CD8-positive, alpha-beta memory T cell (primary cell): Measurements from ENCODE around the gene VAMP1. TPM values are rescaled to one million over a fixed set of nuclear protein-coding genes. Genes with fewer than 3 reads are reported as not detected.
"Not testable (repeated sequence)": the region's sequence is repeated elsewhere in the genome, so short reads cannot be mapped to it uniquely, and the experiment has no call there.

Experiments
- CTCF ChIA-PET: fragments of 350-600 bp; sonication (Branson Sonifier 250); formaldehyde crosslinking; loops from one replicate; lab custom pipeline; 2021; ENCODE audit warnings: antibody characterized with exemption; lab: Charles Lee
- POLR2A ChIA-PET: fragments of 350-600 bp; sonication (Branson Sonifier 250); formaldehyde crosslinking; loops from one replicate; lab custom pipeline; 2021; ENCODE audit warnings: antibody characterized with exemption; lab: Charles Lee
- DNase-seq, 5 donors: peaks; one replicate each; pipeline versions ENCODE4 v3.0.0 to v3.0.0-alpha.2; 2020 to 2022; ENCODE audit warnings: mixed read lengths in 1 of 5
- H3K27ac ChIP-seq: one replicate; pipeline ENCODE4 v1.7.0; 2013; ENCODE audit warnings: low read depth, mild to moderate bottlenecking, low read length, moderate library complexity
- H3K27me3 ChIP-seq: 2 replicates; pipeline ENCODE4 v1.7.0; 2013; ENCODE audit warnings: low read length, mild to moderate bottlenecking; ENCODE audit not compliant: insufficient read depth, poor library complexity, severe bottlenecking
- H3K36me3 ChIP-seq: 2 replicates; pipeline ENCODE4 v1.7.0; 2013; ENCODE audit warnings: mild to moderate bottlenecking, low read length, moderate library complexity; ENCODE audit not compliant: insufficient read depth
- H3K4me1 ChIP-seq: 2 replicates; pipeline ENCODE4 v1.7.0; 2013; ENCODE audit warnings: mild to moderate bottlenecking, low read length, moderate library complexity; ENCODE audit not compliant: insufficient read depth
- H3K4me3 ChIP-seq: 2 replicates; pipeline ENCODE4 v1.7.0; 2013; ENCODE audit warnings: mild to moderate bottlenecking, low read length
- H3K9me3 ChIP-seq: 2 replicates; pipeline ENCODE4 v1.7.0; 2013; ENCODE audit warnings: mild to moderate bottlenecking, low read length
- H3K27ac Mint-ChIP-seq, 8 donors: one replicate each; pipeline ENCODE4 v1.8.0; 2020 to 2021; ENCODE audit warnings: mixed read lengths in 8 of 8, mild to moderate bottlenecking in 6 of 8, inconsistent platforms in 3 of 8, moderate library complexity in 3 of 8
- H3K27me3 Mint-ChIP-seq, 2 donors: one replicate each; pipeline ENCODE4 v1.8.0; 2020 to 2021; ENCODE audit warnings: mixed read lengths in 2 of 2, mild to moderate bottlenecking in 1 of 2, moderate library complexity in 1 of 2
- H3K36me3 Mint-ChIP-seq, 3 donors: one replicate each; pipeline ENCODE4 v1.8.0; 2020 to 2021; ENCODE audit warnings: mixed read lengths in 3 of 3, inconsistent platforms in 1 of 3, mild to moderate bottlenecking in 1 of 3
- H3K4me1 Mint-ChIP-seq, 3 donors: one replicate each; pipeline ENCODE4 v1.8.0; 2020 to 2021; ENCODE audit warnings: mixed read lengths in 3 of 3, inconsistent platforms in 1 of 3, mild to moderate bottlenecking in 1 of 3
- H3K4me3 Mint-ChIP-seq, 7 donors: one replicate each; pipeline ENCODE4 v1.8.0; 2020 to 2021; ENCODE audit warnings: mixed read lengths in 7 of 7, mild to moderate bottlenecking in 6 of 7, moderate library complexity in 4 of 7, inconsistent platforms in 2 of 7
- H3K9me3 Mint-ChIP-seq, 5 donors: one replicate each; pipeline ENCODE4 v1.8.0; 2020 to 2022; ENCODE audit warnings: mixed read lengths in 5 of 5, mild to moderate bottlenecking in 3 of 5, moderate library complexity in 2 of 5, inconsistent platforms in 1 of 5
- polyA plus RNA-seq: library from polyadenylated mRNA; unstranded; fragments of 300-500 nt; fragmentation: Illumina TruSeq; gene quantifications from one replicate; pipeline ENCODE4 v1.2.3, GENCODE V29; 2021
- total RNA-seq, 2 experiments: library from RNA; stranded (reverse); gene quantifications; one replicate each; pipeline ENCODE4 v1.2.3, GENCODE V29; 2021

VAMP1 gene, protein sequence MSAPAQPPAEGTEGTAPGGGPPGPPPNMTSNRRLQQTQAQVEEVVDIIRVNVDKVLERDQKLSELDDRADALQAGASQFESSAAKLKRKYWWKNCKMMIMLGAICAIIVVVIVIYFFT
- total RNA-seq (10 to 100 TPM; 26.7 to 29.6 TPM), polyA plus RNA-seq (10.0 TPM)

DNA sequence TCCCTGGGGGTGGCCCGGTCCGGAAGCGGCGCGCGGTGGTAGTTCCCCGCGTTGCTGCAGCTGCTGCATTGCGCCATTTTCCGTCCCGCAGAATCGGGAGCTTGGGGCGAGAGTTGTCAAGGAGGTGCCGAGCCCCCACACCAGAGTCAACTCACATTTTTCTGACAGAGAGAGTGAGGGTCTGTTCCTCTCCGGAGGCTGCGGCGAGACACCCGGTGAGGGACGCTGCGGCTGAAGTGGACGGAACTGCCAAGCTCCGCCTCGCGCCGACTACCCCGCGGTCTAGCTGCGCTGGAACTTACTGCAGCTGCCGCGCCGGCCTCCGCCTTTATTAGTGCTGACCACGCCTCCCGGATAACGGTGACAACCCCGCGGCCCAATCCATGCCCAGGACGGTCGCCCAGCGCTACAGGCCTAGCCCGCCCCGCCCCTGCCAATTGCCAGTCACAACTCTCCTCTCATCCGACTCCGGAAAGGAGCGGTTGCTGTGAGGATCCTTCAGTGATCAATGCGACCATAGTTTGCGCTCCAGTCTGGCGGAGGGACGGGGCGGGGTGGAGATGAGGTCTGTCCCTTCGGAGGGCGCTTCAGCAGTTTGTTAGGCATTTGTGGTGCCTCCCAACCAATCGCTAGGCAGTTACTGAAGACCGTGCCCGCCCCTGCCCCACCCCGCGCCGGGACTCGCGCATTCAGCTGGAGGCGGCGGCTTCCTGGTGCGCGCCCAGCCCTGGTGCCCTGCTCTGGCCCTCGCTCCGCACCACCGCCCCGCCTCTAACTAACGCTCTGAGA, at the start of gene VAMP1:
Gene VAMP1 (minus strand): TSS at position 303 of the 789 bp plus-strand sequence. CDS start 146 bp downstream, at position 157.
- H3K36me3 Mint-ChIP-seq = peaks cover 2 to 42% (median 10%) of the 10 kb centered on the region in 3 donors
- H3K4me3 ChIP-seq = peak within 1 kb of the TSS; percentile 86
- H3K27ac Mint-ChIP-seq = peak within 1 kb of the TSS; percentile 90 to 97 (median 96)
- H3K36me3 ChIP-seq = peaks cover 15% of the 10 kb centered on the region
- H3K27ac ChIP-seq = peak within 1 kb of the TSS; percentile 63
- ChIA-PET CTCF (interaction anchor here (0.7 to 4.9 kb wide), 26 partner anchors 9 to 150 kb away, joined by 3 to 53 read pairs (median 5); partner anchors contain the start of genes CD27, GAPDH, MRPL51 and TAPBPL), POLR2A (interaction anchor here (0.5 to 3.1 kb wide), 29 partner anchors 9 to 1532 kb away, joined by 3 to 35 read pairs (median 4); partner anchors contain the start of genes CD27, GAPDH, MRPL51 and TAPBPL)
- H3K9me3 Mint-ChIP-seq = no peaks in the 10 kb centered on the region
- H3K4me1 Mint-ChIP-seq = peaks cover 46 to 52% (median 47%) of the 10 kb centered on the region in 3 donors
- H3K4me3 Mint-ChIP-seq = peak within 1 kb of the TSS; percentile 89 to 97 (median 93)
- no peaks in the 10 kb centered on the region for H3K27me3 Mint-ChIP-seq
- H3K9me3 ChIP-seq = no peaks in the 10 kb centered on the region
- DNase-seq = peak; percentile 94 to 97 (median 95)
- no peaks in the 10 kb centered on the region for H3K27me3 ChIP-seq
- H3K4me1 ChIP-seq = peaks cover 35% of the 10 kb centered on the region

DNA sequence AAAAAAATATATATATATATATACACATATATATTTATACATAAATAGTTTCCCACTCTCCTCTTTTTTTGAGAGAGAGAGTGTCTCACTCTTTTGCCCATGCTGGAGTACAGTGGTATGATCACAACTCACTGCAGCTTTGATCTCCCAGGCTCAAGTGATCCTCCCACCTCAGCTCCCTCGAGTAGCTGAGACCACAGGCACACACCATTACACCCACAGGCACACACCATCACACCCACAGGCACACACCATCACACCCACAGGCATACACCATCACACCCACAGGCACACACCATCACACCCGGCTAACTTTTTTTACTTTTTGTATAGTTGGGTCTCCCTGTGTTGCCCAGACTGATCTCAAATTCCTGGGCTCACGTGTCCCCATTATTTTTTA, 49.7 kb upstream of the VAMP1 start:
- Mint-ChIP-seq H3K4me1 (peaks cover 0 to 5% (median 0%) of the 10 kb centered on the region in 3 donors), H3K4me3 (no peak overlapping the region), H3K36me3 (peaks cover 24 to 81% (median 25%) of the 10 kb centered on the region in 3 donors), H3K9me3 (no peaks in the 10 kb centered on the region), H3K27me3 (no peaks in the 10 kb centered on the region), H3K27ac (peak overlapping the region in 4 of 8 donors; percentile 16 to 80 (median 64))
- H3K4me3 ChIP-seq = no peak overlapping the region
- ChIA-PET POLR2A (no interaction called here), CTCF (interaction anchor here (1.5 kb wide), 1 partner anchor 17 kb away, joined by 4 read pairs; no protein-coding TSS in a partner anchor)
- no peak overlapping the region for H3K27ac ChIP-seq
- H3K36me3 ChIP-seq = peaks cover 61% of the 10 kb centered on the region
- no peak for DNase-seq
- H3K4me1 ChIP-seq = no peaks in the 10 kb centered on the region
- no peaks in the 10 kb centered on the region for H3K9me3 ChIP-seq
- H3K27me3 ChIP-seq = no peaks in the 10 kb centered on the region

GRCh38 chr12:6508087-6508486, 37.6 kb upstream of the VAMP1 start:
- Histone ChIP-seq H3K4me1 (no peaks in the 10 kb centered on the region), H3K9me3 (no peaks in the 10 kb centered on the region), H3K36me3 (peaks cover 26% of the 10 kb centered on the region), H3K4me3 (no peak overlapping the region), H3K27me3 (no peaks in the 10 kb centered on the region), H3K27ac (no peak overlapping the region)
- Mint-ChIP-seq H3K9me3 (no peaks in the 10 kb centered on the region), H3K36me3 (peaks cover 16 to 52% (median 20%) of the 10 kb centered on the region in 3 donors), H3K4me1 (peaks cover 5 to 14% (median 10%) of the 10 kb centered on the region in 3 donors), H3K27ac (no peak overlapping the region), H3K4me3 (no peak overlapping the region), H3K27me3 (peaks cover 0 to 1% of the 10 kb centered on the region in 2 donors)
- ChIA-PET POLR2A (no interaction called here), CTCF (interaction anchor here (1.2 to 1.3 kb wide), 2 partner anchors 15 to 20 kb away, joined by 3 to 5 read pairs; partner anchors contain the start of gene MRPL51)
- DNase-seq = no peak

- no peak overlapping the region for H3K4me3 Mint-ChIP-seq
- Histone ChIP-seq H3K9me3 (no peaks in the 10 kb centered on the region), H3K36me3 (peaks cover 20% of the 10 kb centered on the region), H3K27ac (no peak overlapping the region), H3K4me1 (no peaks in the 10 kb centered on the region), H3K4me3 (no peak overlapping the region), H3K27me3 (no peaks in the 10 kb centered on the region)
- CTCF ChIA-PET = interaction anchor here (1.2 kb wide), 1 partner anchor 46 kb away, joined by 3 read pairs; no protein-coding TSS in a partner anchor
- H3K4me1 Mint-ChIP-seq = peaks cover 5 to 14% (median 10%) of the 10 kb centered on the region in 3 donors
- H3K9me3 Mint-ChIP-seq = no peaks in the 10 kb centered on the region
- H3K27me3 Mint-ChIP-seq = no peaks in the 10 kb centered on the region
- peak overlapping the region in 3 of 8 donors; percentile 67 to 83 (median 73) for H3K27ac Mint-ChIP-seq
- POLR2A ChIA-PET = no interaction called here
- DNase-seq = no peak
- peaks cover 12 to 46% (median 13%) of the 10 kb centered on the region in 3 donors for H3K36me3 Mint-ChIP-seq
These were observed 36.9 kb upstream of the VAMP1 start for GRCh38 chr12:6507102-6507998.

- Histone ChIP-seq H3K36me3 (peaks cover 5% of the 10 kb centered on the region), H3K9me3 (no peaks in the 10 kb centered on the region), H3K4me1 (peaks cover 4% of the 10 kb centered on the region), H3K27ac (no peak overlapping the region), H3K4me3 (no peak overlapping the region), H3K27me3 (no peaks in the 10 kb centered on the region)
- H3K4me3 Mint-ChIP-seq = no peak overlapping the region
- no peaks in the 10 kb centered on the region for H3K27me3 Mint-ChIP-seq
- H3K27ac Mint-ChIP-seq = peak overlapping the region in 2 of 8 donors; percentile 31 to 50
- ChIA-PET POLR2A (interaction anchor here (0.5 kb wide), 1 partner anchor 96 kb away, joined by 4 read pairs; no protein-coding TSS in a partner anchor), CTCF (interaction anchor here (1.0 kb wide), 1 partner anchor 37 kb away, joined by 3 read pairs; no protein-coding TSS in a partner anchor)
- no peak for DNase-seq
- H3K4me1 Mint-ChIP-seq = peaks cover 7 to 18% (median 12%) of the 10 kb centered on the region in 3 donors
- H3K36me3 Mint-ChIP-seq = peaks cover 0 to 31% (median 0%) of the 10 kb centered on the region in 3 donors
- no peaks in the 10 kb centered on the region for H3K9me3 Mint-ChIP-seq
These were observed 30.0 kb upstream of the VAMP1 start for GRCh38 chr12:6500466-6500865.

GRCh38 chr12:6497291-6497690, 26.8 kb upstream of the VAMP1 start:
- H3K9me3 ChIP-seq, POLR2A ChIA-PET, H3K27ac ChIP-seq, H3K27me3 ChIP-seq, DNase-seq, H3K27me3 Mint-ChIP-seq, H3K36me3 ChIP-seq, H3K4me3 ChIP-seq, H3K9me3 Mint-ChIP-seq: not testable (repeated sequence)
- Mint-ChIP-seq H3K36me3 (peaks cover 0 to 31% (median 0%) of the 10 kb centered on the region in 3 donors), H3K4me3 (peak overlapping the region in 1 of 7 donors; percentile 77), H3K4me1 (peaks cover 29 to 39% (median 36%) of the 10 kb centered on the region in 3 donors), H3K27ac (peak overlapping the region in 3 of 8 donors; percentile 66 to 68 (median 68))
- CTCF ChIA-PET = interaction anchor here (0.9 to 3.7 kb wide), 3 partner anchors 14 to 41 kb away, joined by 3 to 14 read pairs (median 3); partner anchors contain the start of gene VAMP1
- H3K4me1 ChIP-seq = peaks cover 21% of the 10 kb centered on the region

DNA sequence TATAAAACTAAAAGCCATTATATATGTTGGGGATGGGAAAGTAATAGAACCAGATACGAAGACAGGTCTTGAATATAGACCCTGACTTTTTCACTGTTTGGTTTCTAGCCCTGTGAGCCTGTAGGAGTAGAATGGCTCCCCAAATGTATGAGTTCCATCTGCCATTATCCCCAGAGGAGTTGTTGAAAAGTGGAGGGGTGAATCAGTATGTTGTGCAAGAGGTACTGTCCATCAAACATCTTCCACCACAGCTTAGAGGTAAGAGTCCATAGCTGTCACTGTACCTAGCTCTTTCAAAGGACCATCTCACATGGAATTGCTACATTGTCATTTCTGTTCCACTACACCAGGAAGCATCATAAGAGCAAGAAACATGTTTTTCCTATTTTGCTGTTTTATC, 24.5 kb upstream of the VAMP1 start:
- no peaks in the 10 kb centered on the region for H3K9me3 Mint-ChIP-seq
- peak overlapping the region; percentile 12 to 99 (median 94) for H3K27ac Mint-ChIP-seq
- peak overlapping the region; percentile 19 to 99 (median 95) for H3K4me3 Mint-ChIP-seq
- Histone ChIP-seq H3K36me3 (peaks cover 9% of the 10 kb centered on the region), H3K27me3 (no peaks in the 10 kb centered on the region), H3K9me3 (no peaks in the 10 kb centered on the region), H3K4me1 (peaks cover 28% of the 10 kb centered on the region), H3K4me3 (peak overlapping the region; percentile 93), H3K27ac (no peak overlapping the region)
- ChIA-PET POLR2A (interaction anchor here (0.8 to 2.8 kb wide), 2 partner anchors 38 to 40 kb away, joined by 3 to 16 read pairs; partner anchors contain the start of gene GAPDH), CTCF (interaction anchor here (0.8 to 3.7 kb wide), 5 partner anchors 29 to 160 kb away, joined by 3 to 14 read pairs (median 3); no protein-coding TSS in a partner anchor)
- no peak for DNase-seq
- H3K36me3 Mint-ChIP-seq = peaks cover 0 to 38% (median 2%) of the 10 kb centered on the region in 3 donors
- peaks cover 34 to 44% (median 43%) of the 10 kb centered on the region in 3 donors for H3K4me1 Mint-ChIP-seq
- H3K27me3 Mint-ChIP-seq = peaks cover 0 to 2% of the 10 kb centered on the region in 2 donors
